ENCODE results near the gene CENPU.

GRCh38 chr4:184766446-184766845 lies 32.5 kb upstream of the CENPU start:
- TF ChIP-seq ZNF615 (CRISPR knock-in tag; IDR thresholded peaks at IDR 0.05; ENCODE audit: borderline replicate concordance) = no peak
- no peak for TF ChIP-seq EP300 (IDR thresholded peaks at IDR 0.05; ENCODE audit: low read depth in 2 of 2, low read length in 2 of 2)
- no peak for TF ChIP-seq EP300 (CRISPR knock-in tag; IDR thresholded peaks at IDR 0.05; ENCODE audit: borderline replicate concordance)
- no peak for TF ChIP-seq ZNF646 (CRISPR knock-in tag; IDR thresholded peaks at IDR 0.05)
- no peak for TF ChIP-seq KLF16 (CRISPR knock-in tag; IDR thresholded peaks at IDR 0.05)
- TF ChIP-seq CTCF (CRISPR knock-in tag; IDR thresholded peaks at IDR 0.05) = no peak
- TF ChIP-seq ZNF207 (IDR thresholded peaks at IDR 0.05; ENCODE audit: borderline replicate concordance) = no peak
- no peak for TF ChIP-seq TFDP2 (CRISPR knock-in tag; IDR thresholded peaks at IDR 0.05)
- no peak for TF ChIP-seq ZFX (CRISPR knock-in tag; IDR thresholded peaks at IDR 0.05; ENCODE audit: low read depth)
- no peak for TF ChIP-seq HOXA5 (CRISPR knock-in tag; IDR thresholded peaks at IDR 0.05)
- no peak for TF ChIP-seq ZNF746 (CRISPR knock-in tag; IDR thresholded peaks at IDR 0.05)
- TF ChIP-seq JUND (CRISPR knock-in tag; IDR thresholded peaks at IDR 0.05) = no peak
- no peak for TF ChIP-seq PRDM15 (CRISPR knock-in tag; IDR thresholded peaks at IDR 0.05)
- no peak for TF ChIP-seq HDAC6 (IDR thresholded peaks at IDR 0.05; ENCODE audit: low read depth, low read length)
